Liver (tissue), 9 donors: Measurements from ENCODE around the gene TXN. TPM values are rescaled to one million over a fixed set of nuclear protein-coding genes. Genes with fewer than 3 reads are reported as not detected.

ENCODE experiments used
- DNase-seq: peaks from one replicate; pipeline ENCODE4 v3.0.0-alpha.2; 2017; ENCODE audit warnings: low spot score
- H3K27ac ChIP-seq, 2 donors: one replicate each; pipeline ENCODE4 v1.7.0; 2013; ENCODE audit warnings: inconsistent platforms in 2 of 2, low read length in 2 of 2, control low read depth in 1 of 2, low read depth in 1 of 2, mild to moderate bottlenecking in 1 of 2
- H3K27me3 ChIP-seq, 4 donors: one replicate each; pipeline versions ENCODE4 v1.6.1 to v1.7.0; 2013; ENCODE audit warnings: low read length in 3 of 4, inconsistent platforms in 1 of 4, mild to moderate bottlenecking in 1 of 4, moderate library complexity in 1 of 4; ENCODE audit not compliant: control insufficient read depth in 4 of 4, insufficient read depth in 4 of 4
- H3K36me3 ChIP-seq, 4 donors: one replicate each; pipeline versions ENCODE4 v1.6.1 to v1.7.0; 2013; ENCODE audit warnings: low read length in 3 of 4, mild to moderate bottlenecking in 3 of 4, low read depth in 1 of 4, moderate library complexity in 1 of 4; ENCODE audit not compliant: control insufficient read depth in 4 of 4, insufficient read depth in 3 of 4
- H3K4me1 ChIP-seq, 4 donors: one replicate each; pipeline versions ENCODE4 v1.6.1 to v1.7.0; 2013; ENCODE audit warnings: low read length in 3 of 4, mild to moderate bottlenecking in 3 of 4, moderate library complexity in 1 of 4; ENCODE audit not compliant: control insufficient read depth in 4 of 4, insufficient read depth in 4 of 4
- H3K4me3 ChIP-seq, 3 donors: one replicate each; pipeline versions ENCODE4 v1.6.1 to v1.7.0; 2013; ENCODE audit warnings: low read length in 3 of 3, control low read depth in 1 of 3, low read depth in 1 of 3, mild to moderate bottlenecking in 1 of 3
- H3K9ac ChIP-seq, 2 donors: one replicate each; pipeline ENCODE4 v1.7.0; 2013; ENCODE audit warnings: low read length in 2 of 2, mild to moderate bottlenecking in 2 of 2, moderate library complexity in 2 of 2, control low read depth in 1 of 2, low read depth in 1 of 2
- H3K9me3 ChIP-seq, 4 donors: one replicate each; pipeline versions ENCODE4 v1.6.1 to v1.7.0; 2013; ENCODE audit warnings: low read length in 3 of 4; ENCODE audit not compliant: control insufficient read depth in 4 of 4
- ATF3 ChIP-seq: IDR thresholded peaks from 2 replicates; pipeline ENCODE4 v1.6.1; 2016; ENCODE audit warnings: antibody characterized with exemption
- CTCF ChIP-seq: fragments of 150-350 bp; IDR thresholded peaks from 2 replicates; pipeline ENCODE4 v1.5.1; 2017; ENCODE audit warnings: improper control_type of control experiment, low read depth, low read length; ENCODE audit not compliant: missing input control
- EGR1 ChIP-seq, 2 donors: IDR thresholded peaks; 2 replicates each; pipeline ENCODE4 v1.6.1; 2016 to 2018; ENCODE audit warnings: antibody characterized with exemption in 2 of 2, low read depth in 2 of 2
- FOXA1 ChIP-seq: IDR thresholded peaks from 2 replicates; pipeline ENCODE4 v1.6.1; 2016; ENCODE audit warnings: antibody characterized with exemption
- FOXA2 ChIP-seq: IDR thresholded peaks from 2 replicates; pipeline ENCODE4 v1.6.1; 2016; ENCODE audit warnings: antibody characterized with exemption
- GABPA ChIP-seq, 2 donors: IDR thresholded peaks in 1 of 2; conservative IDR thresholded peaks in 1 of 2; 2 replicates each; pipeline ENCODE4 v1.6.1; 2016; ENCODE audit warnings: antibody characterized with exemption in 2 of 2, mild to moderate bottlenecking in 1 of 2, moderate library complexity in 1 of 2
- HNF4A ChIP-seq, 2 donors: conservative IDR thresholded peaks; 2 replicates each; pipeline ENCODE4 v1.6.1; 2016; ENCODE audit warnings: antibody characterized with exemption in 2 of 2, mild to moderate bottlenecking in 2 of 2
- HNF4G ChIP-seq: IDR thresholded peaks from 2 replicates; pipeline ENCODE4 v1.6.1; 2016; ENCODE audit warnings: antibody characterized with exemption
- JUND ChIP-seq, 2 donors: IDR thresholded peaks; 2 replicates each; pipeline ENCODE4 v1.6.1; 2016; ENCODE audit warnings: antibody characterized with exemption in 2 of 2
- MAX ChIP-seq: IDR thresholded peaks from 2 replicates; pipeline ENCODE4 v1.6.1; 2016; ENCODE audit warnings: antibody characterized with exemption
- NR2F2 ChIP-seq: IDR thresholded peaks from 2 replicates; pipeline ENCODE4 v1.6.1; 2016; ENCODE audit warnings: antibody characterized with exemption
- RAD21 ChIP-seq, 2 donors: IDR thresholded peaks; 2 replicates each; pipeline ENCODE4 v1.6.1; 2016; ENCODE audit warnings: antibody characterized with exemption in 2 of 2, mild to moderate bottlenecking in 2 of 2
- REST ChIP-seq: IDR thresholded peaks from 2 replicates; pipeline ENCODE4 v1.6.1; 2016; ENCODE audit warnings: antibody characterized with exemption, mild to moderate bottlenecking
- RXRA ChIP-seq, 2 donors: IDR thresholded peaks; 2 replicates each; pipeline ENCODE4 v1.6.1; 2017 to 2018; ENCODE audit warnings: antibody characterized with exemption in 2 of 2, mild to moderate bottlenecking in 1 of 2
- SP1 ChIP-seq: IDR thresholded peaks from 2 replicates; pipeline ENCODE4 v1.6.1; 2018; ENCODE audit warnings: antibody characterized with exemption, mild to moderate bottlenecking
- TAF1 ChIP-seq: conservative IDR thresholded peaks from 2 replicates; pipeline ENCODE4 v1.6.1; 2016; ENCODE audit warnings: antibody characterized with exemption, mild to moderate bottlenecking
- YY1 ChIP-seq: IDR thresholded peaks from 2 replicates; pipeline ENCODE4 v1.6.1; 2016; ENCODE audit warnings: antibody characterized with exemption, mild to moderate bottlenecking
- WGBS: extraction: QIAGEN DNeasy Blood & Tissue Kit; methylation state at CpG from one replicate; pipeline ENCODE4 v1.1.7; 2013; 5-methylcytosine and 5-hydroxymethylcytosine counted together
- polyA plus RNA-seq, 2 donors: library from polyadenylated mRNA; stranded (reverse) in 1 of 2; unstranded in 1 of 2; fragments of 200-250 nt in 1 of 2; fragments of >200 nt in 1 of 2; fragmentation: Nextera tagmentation in 1 of 2; extraction: Ambion mirVana in 1 of 2; gene quantifications; one replicate each; pipeline versions ENCODE4 v1.2.1 to v1.2.3, GENCODE V29; 2013 to 2015
- total RNA-seq, 2 donors: library from RNA; depleted of rRNA; stranded (reverse); fragments of >200 nt; gene quantifications; one replicate each; pipeline ENCODE4 v1.2.3, GENCODE V29; 2014
- donor health status: healthy.
- donor health status: healthy.
- donor health status: healthy.
- donor health status: healthy.
- donor health status: healthy.

Gene TXN
- total and polyA plus RNA-seq, 4 donors, result 65.4 to 400 (median 147) TPM

GRCh38 chr9:110283751-110284150 is 27.4 kb upstream of the TXN start:
- TF ChIP-seq NR2F2, result no peak
- no peak for TF ChIP-seq TAF1
- no peak for TF ChIP-seq CTCF
- peak; percentile 39 for TF ChIP-seq SP1
- peak; percentile 27 for TF ChIP-seq YY1
- TF ChIP-seq HNF4A (conservative IDR thresholded peaks at IDR 0.05), result peak; percentile 74
- no peak for TF ChIP-seq FOXA1
- TF ChIP-seq RXRA (IDR thresholded peaks at IDR 0.05), result peak in 1 of 2 donors; percentile 40
- TF ChIP-seq MAX, result no peak
- TF ChIP-seq JUND (IDR thresholded peaks at IDR 0.05), result peak in 1 of 2 donors; percentile 42
- no peak for TF ChIP-seq FOXA2
- TF ChIP-seq EGR1 (IDR thresholded peaks at IDR 0.05; ENCODE audit: low read depth in 2 of 2), result no peak
- TF ChIP-seq ATF3, result no peak
- no peak for TF ChIP-seq HNF4G
- TF ChIP-seq RAD21 (IDR thresholded peaks at IDR 0.05), result no peak
- no peak for TF ChIP-seq GABPA (IDR thresholded peaks at IDR 0.05 in 1 of 2, conservative IDR thresholded peaks at IDR 0.05 in 1 of 2)
- H3K27ac ChIP-seq, result peak overlapping the region; percentile 21 to 23
- H3K9me3 ChIP-seq, result no peaks in the 10 kb centered on the region
- no peak overlapping the region for H3K9ac ChIP-seq
- WGBS, result 26% methylated on average over 1 of the region's 1 CpG
- no peaks in the 10 kb centered on the region for H3K27me3 ChIP-seq
- no peak for DNase-seq
- H3K4me3 ChIP-seq, result no peak overlapping the region
- H3K36me3 ChIP-seq, result no peaks in the 10 kb centered on the region
- peaks cover 5 to 38% (median 30%) of the 10 kb centered on the region in 4 donors for H3K4me1 ChIP-seq

GRCh38 chr9:110282739-110283081 is 26.4 kb upstream of the TXN start:
- H3K36me3 ChIP-seq, result no peaks in the 10 kb centered on the region
- no peak overlapping the region for H3K27ac ChIP-seq
- peaks cover 5 to 38% (median 30%) of the 10 kb centered on the region in 4 donors for H3K4me1 ChIP-seq
- H3K9me3 ChIP-seq, result no peaks in the 10 kb centered on the region
- no peaks in the 10 kb centered on the region for H3K27me3 ChIP-seq
- DNase-seq, result no peak
- no peak overlapping the region for H3K4me3 ChIP-seq
- TF ChIP-seq FOXA1, result no peak
- 52% methylated on average over 6 of the region's 6 CpGs for WGBS
- H3K9ac ChIP-seq, result no peak overlapping the region

- no peak for DNase-seq
- no peaks in the 10 kb centered on the region for H3K36me3 ChIP-seq
- no peak overlapping the region for H3K27ac ChIP-seq
- H3K4me3 ChIP-seq, result no peak overlapping the region
- H3K9me3 ChIP-seq, result no peaks in the 10 kb centered on the region
- WGBS, result 48% methylated on average over 4 of the region's 4 CpGs
- peaks cover 5 to 38% (median 30%) of the 10 kb centered on the region in 4 donors for H3K4me1 ChIP-seq
- no peak overlapping the region for H3K9ac ChIP-seq
- H3K27me3 ChIP-seq, result no peaks in the 10 kb centered on the region
- TF ChIP-seq TAF1, result no peak
- no peak for TF ChIP-seq FOXA1
- peak; percentile 54 for TF ChIP-seq SP1
- peak; percentile 48 to 77 for TF ChIP-seq HNF4A (conservative IDR thresholded peaks at IDR 0.05)
- no peak for TF ChIP-seq CTCF
- no peak for TF ChIP-seq GABPA (IDR thresholded peaks at IDR 0.05 in 1 of 2, conservative IDR thresholded peaks at IDR 0.05 in 1 of 2)
- no peak for TF ChIP-seq RXRA (IDR thresholded peaks at IDR 0.05)
- TF ChIP-seq MAX, result no peak
- no peak for TF ChIP-seq REST
Observed at GRCh38 chr9:110282018-110282738, 25.9 kb upstream of the TXN start.
